Suppressor macrophage (primary cell): ENCODE measurements around the gene DPYD.
A peak's percentile ranks its signal among the peaks of the same experiment; 100 is the strongest.

Experiments
- DNase-seq, 4 experiments: peaks; one replicate each; pipeline ENCODE4 v3.0.0-alpha.2; 2020 to 2022

DPYD gene

GRCh38 chr1:97078872-97079271 lies 842.0 kb downstream of the DPYD start:
- no peak for DNase-seq

- DNase-seq, result no peak
These were observed 843.6 kb downstream of the DPYD start for GRCh38 chr1:97077221-97077620.

DNA sequence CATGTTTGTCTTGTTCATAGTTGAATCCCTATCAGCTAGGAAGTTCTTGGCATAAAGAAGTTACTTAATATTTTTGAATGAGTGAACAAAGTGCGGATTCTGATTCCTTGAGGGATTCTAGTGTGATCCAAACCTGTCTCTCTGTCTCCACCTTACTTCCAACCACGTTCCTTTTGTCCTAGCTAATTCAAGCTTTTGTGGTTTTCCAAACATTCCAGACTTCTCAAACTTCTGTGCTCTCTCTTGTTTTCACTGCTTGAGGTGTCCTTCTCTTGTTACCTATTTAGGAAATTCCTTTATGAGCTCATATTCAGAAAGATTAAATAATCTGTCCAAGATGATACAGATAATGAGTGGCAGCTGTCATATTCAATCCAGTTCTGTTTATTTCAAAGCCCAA lies 846.1 kb downstream of the DPYD start:
- no peak for DNase-seq

GRCh38 chr1:97073936-97074335 lies 846.9 kb downstream of the DPYD start:
- DNase-seq, result no peak

DNA sequence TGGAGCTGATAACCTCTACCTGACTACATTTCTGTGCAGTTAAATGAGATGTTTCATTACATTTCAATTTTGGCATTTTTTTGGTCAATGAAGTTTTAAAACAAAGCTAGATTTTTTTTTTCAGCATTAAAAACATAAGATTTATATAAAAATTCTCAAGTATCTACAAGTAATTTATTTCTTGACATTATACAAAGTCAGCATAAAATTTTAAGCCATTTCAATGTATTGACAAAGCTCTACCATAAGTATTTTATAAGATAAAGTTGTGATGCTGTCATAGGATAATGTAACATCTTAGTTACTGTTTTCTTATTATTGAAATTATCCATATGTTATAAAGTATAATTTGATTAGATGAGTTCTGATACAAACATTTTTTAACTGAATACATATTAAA lies 847.7 kb downstream of the DPYD start:
- no peak for DNase-seq

GRCh38 chr1:97071173-97071572 lies 849.7 kb downstream of the DPYD start:
- DNase-seq, result no peak

DNA sequence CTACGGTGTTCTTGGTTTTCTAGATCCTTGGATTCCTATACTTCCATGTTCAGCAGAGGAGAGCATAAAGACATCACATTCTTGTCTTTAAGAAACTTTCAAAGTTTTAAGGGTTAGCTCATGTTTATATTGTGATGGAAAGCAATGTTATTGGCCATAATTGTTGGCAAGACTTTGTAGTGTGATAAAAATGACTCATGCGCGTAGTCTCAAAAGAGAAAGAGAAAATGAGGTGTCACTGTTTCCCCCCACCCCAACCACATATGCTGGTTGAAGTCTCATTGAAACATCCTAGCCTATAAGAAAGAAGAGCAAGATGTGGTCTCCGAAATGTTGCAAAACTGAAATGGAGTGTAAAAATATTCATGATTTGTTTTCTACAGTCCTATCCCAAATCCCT lies 850.5 kb downstream of the DPYD start:
- no peak for DNase-seq

DNA sequence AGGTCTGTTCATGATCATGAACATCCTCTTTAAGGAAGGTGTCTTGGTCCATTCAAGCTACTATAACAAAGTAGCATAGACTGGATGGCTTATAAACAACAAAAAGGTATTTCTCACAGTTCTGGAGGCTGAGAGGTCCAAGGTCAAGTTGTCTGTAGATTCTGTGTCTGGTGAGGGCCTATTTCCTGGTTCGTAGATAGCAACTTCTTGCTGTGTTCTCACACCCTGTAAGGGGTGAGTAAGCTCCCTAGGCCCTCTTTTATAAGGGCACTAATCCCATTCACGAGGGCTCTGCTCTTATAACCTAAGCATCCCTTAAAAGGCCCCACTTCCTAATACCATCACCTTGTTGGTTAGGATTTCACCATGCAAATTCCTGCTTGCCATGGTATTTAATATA lies 851.5 kb downstream of the DPYD start:
- no peak for DNase-seq

DNA sequence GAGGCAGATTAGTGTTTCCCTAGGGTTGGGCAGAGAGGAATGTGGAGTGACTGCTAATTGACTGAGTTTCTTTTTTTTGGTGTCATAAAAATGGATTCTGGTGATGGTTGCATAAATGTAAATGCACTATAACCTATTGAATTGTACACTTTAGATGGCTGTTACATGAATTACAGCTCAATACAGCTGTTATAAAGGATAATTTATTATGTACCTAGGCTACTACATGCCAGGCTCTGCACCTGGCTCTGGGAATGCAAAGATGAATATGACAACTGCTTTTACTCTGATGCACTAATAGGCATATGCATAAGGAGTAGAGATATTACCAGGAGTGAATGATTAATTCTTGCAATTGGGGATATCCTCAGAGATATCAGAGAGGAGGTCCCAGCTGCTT lies 854.0 kb downstream of the DPYD start:
- DNase-seq, result no peak

DNA sequence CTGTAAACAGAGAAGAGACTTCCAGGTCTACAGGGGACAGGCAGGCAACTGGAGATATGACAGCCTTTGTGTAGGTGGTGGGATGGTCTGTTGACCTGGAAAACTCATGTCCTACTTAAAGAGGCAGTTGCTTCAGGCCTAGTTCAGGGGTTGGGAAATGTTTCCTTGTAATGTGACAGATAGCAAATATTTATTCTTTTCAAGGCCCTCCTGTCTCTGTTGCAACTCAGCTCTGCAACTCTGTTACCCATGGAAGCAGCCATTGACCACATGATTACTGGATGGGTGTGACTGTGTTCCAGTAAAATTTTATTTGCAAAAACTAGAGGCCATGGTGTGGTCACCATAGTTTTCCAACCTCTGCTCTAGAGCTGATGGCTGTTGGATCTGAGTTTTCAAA lies 857.3 kb downstream of the DPYD start:
- DNase-seq, result peak in 3 of 4 experiments; percentile 5 to 14 (median 9)

DNA sequence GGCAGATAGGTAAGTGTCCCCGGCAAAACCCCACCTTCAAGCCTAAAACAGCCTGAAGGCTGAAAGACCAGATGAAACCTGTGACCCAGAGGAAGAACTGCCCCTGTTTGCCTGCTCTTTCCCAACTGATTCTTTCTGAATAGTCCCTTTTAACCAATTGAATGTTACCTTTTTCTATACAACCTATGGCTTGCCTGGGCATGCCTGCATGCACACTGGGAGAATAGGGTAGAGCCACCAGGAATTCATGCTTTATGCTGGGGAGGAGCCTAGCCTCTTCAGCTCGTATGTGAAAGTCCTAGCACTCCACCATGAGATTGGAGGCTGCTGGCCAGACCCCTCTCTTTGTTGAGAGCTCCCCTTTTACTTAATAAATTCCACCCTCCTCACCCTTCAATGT lies 859.2 kb downstream of the DPYD start:
- DNase-seq, result no peak

GRCh38 chr1:97056386-97056785 lies 864.4 kb downstream of the DPYD start:
- DNase-seq, result no peak

DNA sequence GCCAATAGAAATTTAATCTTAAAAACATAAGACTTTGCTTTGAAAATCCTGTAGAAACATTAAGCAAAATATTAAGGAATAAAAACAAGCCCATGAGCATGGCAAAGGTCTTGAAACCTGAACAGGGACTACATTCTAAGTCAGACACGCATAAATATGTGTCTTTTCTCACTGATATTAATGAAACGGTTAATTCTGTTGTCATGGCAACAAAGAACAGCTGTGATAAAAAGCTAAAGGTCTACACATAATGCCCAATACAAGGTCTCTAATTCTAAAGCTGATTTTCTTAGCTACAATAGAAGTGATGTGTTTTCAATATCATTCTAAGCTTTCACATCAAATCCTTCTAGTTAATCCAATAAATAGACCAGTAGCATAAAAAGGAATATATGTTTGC lies 867.6 kb downstream of the DPYD start:
- DNase-seq, result no peak

DNA sequence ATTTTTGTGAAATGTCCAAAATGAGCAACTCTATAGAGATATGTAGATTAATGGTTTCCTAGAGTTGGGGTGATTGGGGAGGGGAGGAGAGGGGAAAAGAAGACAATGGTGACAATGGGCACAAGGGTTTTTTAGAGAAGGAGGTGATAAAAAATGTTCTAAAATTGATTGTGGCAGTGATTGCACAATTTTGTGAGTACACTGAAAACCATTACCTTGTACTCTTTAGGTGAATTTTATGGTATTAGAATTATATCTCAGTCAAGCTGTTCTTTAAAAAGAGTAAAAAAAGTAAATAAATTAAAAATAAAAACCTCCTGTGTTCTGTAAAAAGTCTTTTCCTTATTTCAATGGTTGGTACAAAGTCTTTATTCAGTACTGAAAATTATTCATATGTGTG lies 869.0 kb downstream of the DPYD start:
- no peak for DNase-seq

GRCh38 chr1:97050506-97050905 lies 870.3 kb downstream of the DPYD start:
- DNase-seq, result no peak

DNA sequence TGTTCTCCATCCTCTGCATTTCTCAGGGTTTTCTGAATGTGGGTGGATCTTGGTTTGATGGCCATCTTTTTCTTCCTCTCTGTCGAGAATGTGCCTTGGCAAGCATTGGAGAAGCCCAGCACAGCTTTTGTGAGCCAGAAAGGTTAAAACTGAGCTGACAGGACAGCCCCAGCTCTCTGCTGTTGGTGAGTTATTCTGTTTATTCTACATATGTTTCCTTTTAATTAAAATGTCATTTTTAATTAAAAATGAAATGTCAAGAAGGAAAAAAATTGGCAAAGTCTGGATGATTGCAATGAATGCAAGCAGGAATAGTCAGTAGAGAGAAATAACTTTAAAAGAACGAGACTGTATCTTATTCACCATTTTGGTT lies 873.4 kb downstream of the DPYD start:
- DNase-seq, result no peak

- no peak for DNase-seq
These were observed 873.9 kb downstream of the DPYD start for GRCh38 chr1:97046765-97047420.

DNA sequence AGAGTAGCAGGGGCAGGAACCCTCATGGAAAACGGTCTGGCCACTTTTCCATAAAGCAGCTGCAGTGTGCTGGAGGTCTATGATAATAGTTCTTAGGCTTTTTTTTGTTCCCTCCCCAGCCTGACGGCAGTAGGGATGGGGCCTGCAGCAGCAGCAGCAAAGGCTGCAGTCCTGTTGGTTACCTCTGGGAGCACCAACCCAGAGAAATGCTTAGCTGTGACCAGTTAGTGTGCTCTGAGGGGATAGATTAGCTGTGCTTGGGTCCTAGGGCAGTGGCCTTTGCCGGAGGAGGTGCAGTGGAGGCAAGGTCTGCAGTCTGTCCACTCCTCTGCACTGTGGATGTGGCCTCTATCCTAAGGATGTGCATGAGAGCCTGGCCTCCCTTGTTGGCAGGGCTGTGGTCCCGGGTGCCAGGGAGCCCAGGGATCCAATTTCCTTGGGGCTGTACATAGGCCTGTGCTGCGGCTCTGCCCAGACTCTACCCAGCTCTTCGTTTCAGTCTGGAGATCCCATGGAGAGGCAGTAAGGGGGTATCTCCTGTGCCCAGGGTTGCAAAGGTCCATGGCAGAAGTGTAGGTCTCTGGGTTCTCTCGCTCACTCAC lies 876.6 kb downstream of the DPYD start:
- no peak for DNase-seq

DNA sequence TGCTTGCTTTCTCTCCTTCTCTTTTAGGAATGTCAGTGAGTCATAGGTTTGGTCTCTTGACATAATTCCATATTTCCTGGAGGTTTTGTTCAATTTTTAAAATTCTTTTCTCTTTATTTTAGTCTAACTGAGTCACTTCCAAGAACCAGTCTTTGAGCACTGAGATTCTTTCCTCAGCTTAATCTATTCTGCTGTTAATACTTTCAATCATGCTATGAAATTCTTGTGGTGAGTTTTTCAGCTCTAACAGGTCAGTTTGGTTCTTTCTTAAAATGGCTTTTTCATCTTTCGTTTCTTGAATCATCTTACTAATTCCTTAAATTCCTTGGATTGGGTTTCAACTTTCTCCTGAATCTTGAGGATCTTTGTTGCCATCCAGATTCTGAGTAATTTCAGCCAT lies 878.3 kb downstream of the DPYD start:
- no peak for DNase-seq

DNA sequence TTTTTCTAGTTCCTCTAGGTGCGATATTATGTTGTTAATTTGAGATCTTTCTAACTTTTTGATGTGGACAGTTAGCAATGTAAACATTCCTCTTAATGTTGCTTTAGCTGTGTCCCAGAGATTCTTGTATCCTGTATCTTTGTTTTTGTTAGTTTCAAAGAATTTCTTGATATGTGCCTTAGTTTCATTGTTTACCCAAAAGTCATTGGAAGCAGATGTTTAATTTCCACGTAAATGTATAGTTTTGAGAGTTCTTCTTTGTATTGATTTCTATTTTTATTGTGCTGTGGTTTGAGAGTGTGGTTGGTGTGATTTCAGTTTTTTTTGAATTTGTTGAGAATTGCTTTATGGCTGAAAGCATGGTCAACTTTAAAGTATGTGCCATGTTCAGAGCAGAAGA lies 879.8 kb downstream of the DPYD start:
- DNase-seq, result no peak

- DNase-seq, result no peak
These were observed 882.4 kb downstream of the DPYD start for GRCh38 chr1:97038410-97038809.

DNA sequence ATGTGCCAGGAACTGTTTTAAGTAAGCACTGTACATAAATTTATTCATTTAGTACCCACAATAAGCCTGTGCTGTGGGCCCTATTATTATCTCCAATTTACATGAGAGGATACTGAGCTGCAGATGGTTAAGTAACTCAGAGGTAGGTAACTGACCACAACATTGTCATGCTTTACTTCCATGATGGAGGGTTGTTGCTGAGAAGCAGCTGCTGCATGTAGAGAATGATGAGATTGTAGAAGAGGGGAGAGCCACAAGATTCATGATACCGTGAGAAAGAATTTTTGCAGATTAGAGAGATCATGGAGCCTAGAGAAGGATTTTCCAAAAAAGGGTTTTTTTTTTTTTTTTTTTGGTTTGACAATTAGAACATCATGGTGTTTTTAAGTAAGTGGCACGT lies 886.2 kb downstream of the DPYD start:
- no peak for DNase-seq

DNA sequence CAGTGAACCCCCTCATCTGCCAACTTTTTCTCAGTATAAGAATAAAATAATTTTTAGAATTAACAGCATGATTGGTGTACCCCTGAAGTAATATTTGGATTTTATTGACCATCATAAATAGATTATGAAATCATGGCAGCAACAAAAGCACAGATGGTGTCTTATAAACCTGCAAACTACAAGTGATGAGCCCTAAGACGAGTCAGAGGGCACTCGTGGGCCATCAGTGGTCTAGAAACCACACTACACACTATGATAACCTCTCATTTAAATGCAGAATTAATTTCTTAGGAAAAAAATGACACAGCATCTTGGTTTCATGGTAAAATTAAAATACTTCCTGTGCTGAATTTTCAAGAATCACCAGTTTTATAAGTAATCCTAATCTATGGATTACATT lies 886.9 kb downstream of the DPYD start:
- no peak for DNase-seq
